ENCODE measurements around the gene TRIM9. TPM values are rescaled to one million over a fixed set of nuclear protein-coding genes. Genes with fewer than 3 reads are reported as not detected.
A peak's percentile ranks its signal among the peaks of the same experiment; 100 is the strongest.

TRIM9 gene
- total and polyA plus RNA-seq, 2 donors (not counting 1 experiment from before 2014, with no cell fraction given): 0.10 to 0.50 TPM

GRCh38 chr14:51072976-51073375 lies 21.9 kb downstream of the TRIM9 start:
- Histone ChIP-seq H3K4me1 (ENCODE audit: control insufficient read depth, extremely low read depth, insufficient read depth, low read length) (no peaks in the 10 kb centered on the region), H3K79me2 (ENCODE audit: control insufficient read depth, insufficient read depth, low read length) (no peaks in the 10 kb centered on the region), H3K9me3 (ENCODE audit: control insufficient read depth, insufficient read depth, low read depth, low read length) (no peaks in the 10 kb centered on the region), H3K36me3 (ENCODE audit: control insufficient read depth, insufficient read depth, low read length) (no peaks in the 10 kb centered on the region), H2AFZ (ENCODE audit: low read length) (no peak overlapping the region), H4K20me1 (ENCODE audit: control insufficient read depth, extremely low read depth, insufficient read depth, low read length) (no peaks in the 10 kb centered on the region), H3K4me3 (replicated peaks in 1 of 4; ENCODE audit: control extremely low read depth in 1 of 4, insufficient read depth in 1 of 4, low read depth in 3 of 4, low read length in 4 of 4) (no peak overlapping the region), H3K27me3 (ENCODE audit: control insufficient read depth, insufficient read depth, low read length) (peaks cover 7% of the 10 kb centered on the region), H3K9ac (ENCODE audit: insufficient read depth, low read length) (no peak overlapping the region), H3K4me2 (ENCODE audit: extremely low read depth, insufficient read depth, low read length) (no peak overlapping the region), H3K27ac (ENCODE audit: insufficient read depth, low read length) (no peak overlapping the region)
- TF ChIP-seq EZH2 (IDR thresholded peaks at IDR 0.05; ENCODE audit: low read length, missing control alignments): no peak
- no peak for TF ChIP-seq CTCF (conservative IDR thresholded peaks at IDR 0.05 in 1 of 2, IDR thresholded peaks at IDR 0.05 in 1 of 2; ENCODE audit: low read depth in 1 of 2, low read length in 2 of 2)
- peak in 1 of 2 donors; percentile 18 for DNase-seq (ENCODE audit: low read depth in 2 of 2)

- Histone ChIP-seq H3K27ac (ENCODE audit: insufficient read depth, low read length) (no peak overlapping the region), H3K27me3 (ENCODE audit: control insufficient read depth, insufficient read depth, low read length) (peaks cover 7% of the 10 kb centered on the region), H3K4me3 (replicated peaks in 1 of 4; ENCODE audit: control extremely low read depth in 1 of 4, insufficient read depth in 1 of 4, low read depth in 3 of 4, low read length in 4 of 4) (no peak overlapping the region), H3K9me3 (ENCODE audit: control insufficient read depth, insufficient read depth, low read depth, low read length) (no peaks in the 10 kb centered on the region), H3K9ac (ENCODE audit: insufficient read depth, low read length) (no peak overlapping the region), H3K36me3 (ENCODE audit: control insufficient read depth, insufficient read depth, low read length) (no peaks in the 10 kb centered on the region), H3K79me2 (ENCODE audit: control insufficient read depth, insufficient read depth, low read length) (no peaks in the 10 kb centered on the region), H3K4me2 (ENCODE audit: extremely low read depth, insufficient read depth, low read length) (no peak overlapping the region), H2AFZ (ENCODE audit: low read length) (no peak overlapping the region), H4K20me1 (ENCODE audit: control insufficient read depth, extremely low read depth, insufficient read depth, low read length) (no peaks in the 10 kb centered on the region), H3K4me1 (ENCODE audit: control insufficient read depth, extremely low read depth, insufficient read depth, low read length) (no peaks in the 10 kb centered on the region)
- peak in 1 of 2 donors; percentile 52 for DNase-seq (ENCODE audit: low read depth in 2 of 2)
- TF ChIP-seq CTCF (conservative IDR thresholded peaks at IDR 0.05 in 1 of 2, IDR thresholded peaks at IDR 0.05 in 1 of 2; ENCODE audit: low read depth in 1 of 2, low read length in 2 of 2) (no peak), EZH2 (IDR thresholded peaks at IDR 0.05; ENCODE audit: low read length, missing control alignments) (no peak)
Observed at GRCh38 chr14:51071857-51072256, 23.0 kb downstream of the TRIM9 start.

GRCh38 chr14:51070726-51071125 lies 24.2 kb downstream of the TRIM9 start:
- no peak overlapping the region for H3K4me3 ChIP-seq (replicated peaks in 1 of 4; ENCODE audit: control extremely low read depth in 1 of 4, insufficient read depth in 1 of 4, low read depth in 3 of 4, low read length in 4 of 4)

More at GRCh38 chr14:51070726-51071125, 24.2 kb downstream of the TRIM9 start:
- Histone ChIP-seq H3K9me3 (ENCODE audit: control insufficient read depth, insufficient read depth, low read depth, low read length) (no peaks in the 10 kb centered on the region), H3K27ac (ENCODE audit: insufficient read depth, low read length) (no peak overlapping the region), H3K9ac (ENCODE audit: insufficient read depth, low read length) (no peak overlapping the region), H3K4me1 (ENCODE audit: control insufficient read depth, extremely low read depth, insufficient read depth, low read length) (no peaks in the 10 kb centered on the region), H3K79me2 (ENCODE audit: control insufficient read depth, insufficient read depth, low read length) (no peaks in the 10 kb centered on the region), H2AFZ (ENCODE audit: low read length) (no peak overlapping the region), H3K36me3 (ENCODE audit: control insufficient read depth, insufficient read depth, low read length) (no peaks in the 10 kb centered on the region), H3K4me2 (ENCODE audit: extremely low read depth, insufficient read depth, low read length) (no peak overlapping the region), H3K27me3 (ENCODE audit: control insufficient read depth, insufficient read depth, low read length) (peaks cover 2% of the 10 kb centered on the region), H4K20me1 (ENCODE audit: control insufficient read depth, extremely low read depth, insufficient read depth, low read length) (no peaks in the 10 kb centered on the region)
- TF ChIP-seq EZH2 (IDR thresholded peaks at IDR 0.05; ENCODE audit: low read length, missing control alignments): no peak
- no peak for TF ChIP-seq CTCF (conservative IDR thresholded peaks at IDR 0.05 in 1 of 2, IDR thresholded peaks at IDR 0.05 in 1 of 2; ENCODE audit: low read depth in 1 of 2, low read length in 2 of 2)
- peak in 1 of 2 donors; percentile 45 for DNase-seq (ENCODE audit: low read depth in 2 of 2)
